ENCODE results near the gene GRM1.

Gene GRM1

GRCh38 chr6:146127447-146128215 lies 98.8 kb downstream of the GRM1 start:
- H3K4me1 ChIP-seq (ENCODE audit: insufficient read depth, poor library complexity, severe bottlenecking), result no peaks in the 10 kb centered on the region
- H3K36me3 ChIP-seq (ENCODE audit: low read depth), result no peaks in the 10 kb centered on the region
- no peak overlapping the region for H3K27ac ChIP-seq (ENCODE audit: poor library complexity, severe bottlenecking)
- no peak for DNase-seq (ENCODE audit: low spot score)
- TF ChIP-seq CTCF (IDR thresholded peaks at IDR 0.05; ENCODE audit: poor library complexity, severe bottlenecking), result no peak
- no peak overlapping the region for H3K4me3 ChIP-seq (ENCODE audit: severe bottlenecking)
- H3K27me3 ChIP-seq (ENCODE audit: insufficient read depth, poor library complexity, severe bottlenecking), result peaks cover 16% of the 10 kb centered on the region
- no peaks in the 10 kb centered on the region for H3K9me3 ChIP-seq (ENCODE audit: severe bottlenecking)
- no peak for ATAC-seq (ENCODE audit: low read depth)

GRCh38 chr6:146133866-146134265 lies 105.0 kb downstream of the GRM1 start:
- ATAC-seq (ENCODE audit: low read depth), result no peak
- H3K4me3 ChIP-seq (ENCODE audit: severe bottlenecking), result no peak overlapping the region

GRCh38 chr6:146135167-146135566 lies 106.3 kb downstream of the GRM1 start:
- no peaks in the 10 kb centered on the region for H3K4me1 ChIP-seq (ENCODE audit: insufficient read depth, poor library complexity, severe bottlenecking)
- no peak overlapping the region for H3K4me3 ChIP-seq (ENCODE audit: severe bottlenecking)
- no peaks in the 10 kb centered on the region for H3K36me3 ChIP-seq (ENCODE audit: low read depth)
- no peak for TF ChIP-seq CTCF (IDR thresholded peaks at IDR 0.05; ENCODE audit: poor library complexity, severe bottlenecking)
- H3K9me3 ChIP-seq (ENCODE audit: severe bottlenecking), result no peaks in the 10 kb centered on the region
- H3K27ac ChIP-seq (ENCODE audit: poor library complexity, severe bottlenecking), result no peak overlapping the region
- ATAC-seq (ENCODE audit: low read depth) (no peak), DNase-seq (ENCODE audit: low spot score) (no peak)
- H3K27me3 ChIP-seq (ENCODE audit: insufficient read depth, poor library complexity, severe bottlenecking), result no peaks in the 10 kb centered on the region

More at GRCh38 chr6:146133866-146134265, 105.0 kb downstream of the GRM1 start:
- Histone ChIP-seq H3K27ac (ENCODE audit: poor library complexity, severe bottlenecking) (no peak overlapping the region), H3K36me3 (ENCODE audit: low read depth) (no peaks in the 10 kb centered on the region), H3K27me3 (ENCODE audit: insufficient read depth, poor library complexity, severe bottlenecking) (peaks cover 8% of the 10 kb centered on the region), H3K4me1 (ENCODE audit: insufficient read depth, poor library complexity, severe bottlenecking) (no peaks in the 10 kb centered on the region), H3K9me3 (ENCODE audit: severe bottlenecking) (no peaks in the 10 kb centered on the region)
- no peak for TF ChIP-seq CTCF (IDR thresholded peaks at IDR 0.05; ENCODE audit: poor library complexity, severe bottlenecking)
- DNase-seq (ENCODE audit: low spot score), result no peak

- Histone ChIP-seq H3K27ac (ENCODE audit: poor library complexity, severe bottlenecking) (no peak overlapping the region), H3K36me3 (ENCODE audit: low read depth) (no peaks in the 10 kb centered on the region), H3K4me1 (ENCODE audit: insufficient read depth, poor library complexity, severe bottlenecking) (no peaks in the 10 kb centered on the region), H3K27me3 (ENCODE audit: insufficient read depth, poor library complexity, severe bottlenecking) (no peaks in the 10 kb centered on the region), H3K9me3 (ENCODE audit: severe bottlenecking) (no peaks in the 10 kb centered on the region), H3K4me3 (ENCODE audit: severe bottlenecking) (no peak overlapping the region)
- ATAC-seq (ENCODE audit: low read depth) (no peak), DNase-seq (ENCODE audit: low spot score) (no peak)
- TF ChIP-seq CTCF (IDR thresholded peaks at IDR 0.05; ENCODE audit: poor library complexity, severe bottlenecking), result no peak
Observed at GRCh38 chr6:146146836-146147235, 118.0 kb downstream of the GRM1 start.

- ATAC-seq (ENCODE audit: low read depth), result peak; percentile 72
- H3K4me1 ChIP-seq (ENCODE audit: insufficient read depth, poor library complexity, severe bottlenecking), result no peaks in the 10 kb centered on the region
- TF ChIP-seq CTCF (IDR thresholded peaks at IDR 0.05; ENCODE audit: poor library complexity, severe bottlenecking), result no peak
Observed at GRCh38 chr6:146149770-146150169, 120.9 kb downstream of the GRM1 start.

More at GRCh38 chr6:146149770-146150169, 120.9 kb downstream of the GRM1 start:
- no peaks in the 10 kb centered on the region for H3K36me3 ChIP-seq (ENCODE audit: low read depth)
- H3K27me3 ChIP-seq (ENCODE audit: insufficient read depth, poor library complexity, severe bottlenecking), result no peaks in the 10 kb centered on the region
- H3K27ac ChIP-seq (ENCODE audit: poor library complexity, severe bottlenecking), result no peak overlapping the region
- H3K9me3 ChIP-seq (ENCODE audit: severe bottlenecking), result no peaks in the 10 kb centered on the region
- DNase-seq (ENCODE audit: low spot score), result no peak
- H3K4me3 ChIP-seq (ENCODE audit: severe bottlenecking), result no peak overlapping the region

Data from RWPE2 (cell line).